Neural cell (in vitro differentiated cells): Measurements from ENCODE around the gene SH3RF1. TPM values are rescaled to one million over a fixed set of nuclear protein-coding genes. Genes with fewer than 3 reads are reported as not detected.

ENCODE experiments used
- H2AFZ ChIP-seq: fragments of 200-600, 300-800 bp; sonication (generic), shearing (Covaris generic); 2 replicates; pipeline ENCODE4 v1.6.0; 2014; ENCODE audit warnings: low read depth, mild to moderate bottlenecking, antibody characterized with exemption, low read length, moderate library complexity
- H3F3A ChIP-seq: fragments of 200-600 bp; shearing (Covaris generic); 2 replicates; pipeline ENCODE4 v1.6.1; 2016; ENCODE audit warnings: mild to moderate bottlenecking, moderate library complexity, mixed read lengths, antibody characterized with exemption, low read length; ENCODE audit not compliant: insufficient read depth, poor library complexity, severe bottlenecking
- H3K27ac ChIP-seq: fragments of 200-600, 300-800 bp; sonication (generic), shearing (Covaris generic); 2 replicates; pipeline ENCODE4 v1.5.1; 2014; ENCODE audit warnings: mild to moderate bottlenecking, low read length, moderate library complexity
- H3K27me3 ChIP-seq: fragments of 300-800, 200-600 bp; sonication (generic), shearing (Covaris generic); 2 replicates; pipeline ENCODE4 v1.6.0; 2014; ENCODE audit warnings: mild to moderate bottlenecking, low read depth, low read length, moderate library complexity; ENCODE audit not compliant: insufficient read depth
- H3K36me3 ChIP-seq: fragments of 300-800, 200-600 bp; sonication (generic), shearing (Covaris generic); 2 replicates; pipeline ENCODE4 v1.5.1; 2014; ENCODE audit warnings: mild to moderate bottlenecking, antibody characterized with exemption, low read length, moderate library complexity; ENCODE audit not compliant: insufficient read depth
- H3K4me2 ChIP-seq: fragments of 300-800, 200-600 bp; sonication (generic), shearing (Covaris generic); 2 replicates; pipeline ENCODE4 v1.6.0; 2014; ENCODE audit warnings: mild to moderate bottlenecking, low read length
- H3K4me3 ChIP-seq: fragments of 300-800, 200-600 bp; sonication (generic), shearing (Covaris generic); 2 replicates; pipeline ENCODE4 v1.5.1; 2014; ENCODE audit warnings: mild to moderate bottlenecking, low read length, moderate library complexity
- H3K79me2 ChIP-seq: fragments of 200-600 bp; shearing (Covaris generic); replicated peaks from 2 replicates; pipeline ENCODE4 v1.6.0; 2014; ENCODE audit warnings: mild to moderate bottlenecking, low read length, moderate library complexity; ENCODE audit not compliant: insufficient read depth
- H3K9ac ChIP-seq: fragments of 300-800, 200-600 bp; sonication (generic), shearing (Covaris generic); 2 replicates; pipeline ENCODE4 v1.6.1; 2016; ENCODE audit warnings: mild to moderate bottlenecking, low read length, mixed read lengths
- H3K9me2 ChIP-seq: fragments of 200-600 bp; shearing (Covaris generic); 2 replicates; pipeline ENCODE4 v1.6.1; 2016; ENCODE audit warnings: mild to moderate bottlenecking, low read length, mixed read lengths; ENCODE audit not compliant: insufficient read depth
- H3K9me3 ChIP-seq: fragments of 200-600, 300-800 bp; sonication (generic), shearing (Covaris generic); 2 replicates; pipeline ENCODE4 v1.6.1; 2016; ENCODE audit warnings: mild to moderate bottlenecking, mixed run types, low read length, moderate library complexity, mixed read lengths
- H4K20me1 ChIP-seq: fragments of 200-600 bp; shearing (Covaris generic); 2 replicates; pipeline ENCODE4 v1.6.1; 2016; ENCODE audit warnings: mild to moderate bottlenecking, mixed run types; ENCODE audit not compliant: insufficient read depth
- CTCF ChIP-seq: fragments of 450-650 bp; IDR thresholded peaks from 2 replicates; pipeline ENCODE4 v1.5.1; 2014; ENCODE audit warnings: antibody characterized with exemption, mild to moderate bottlenecking, moderate library complexity; ENCODE audit not compliant: poor library complexity, severe bottlenecking
- EP300 ChIP-seq: fragments of 450-650 bp; conservative IDR thresholded peaks from 2 replicates; pipeline ENCODE4 v1.6.1; 2014; ENCODE audit warnings: antibody characterized with exemption, mild to moderate bottlenecking, moderate library complexity; ENCODE audit not compliant: poor library complexity, severe bottlenecking
- EZH2 ChIP-seq: fragments of 200-600, 300-800 bp; shearing (Covaris generic), sonication (generic); IDR thresholded peaks from 2 replicates; pipeline ENCODE4 v1.6.1; 2014; ENCODE audit warnings: antibody characterized with exemption, low read length, borderline replicate concordance, mild to moderate bottlenecking; ENCODE audit not compliant: insufficient read depth, poor library complexity, severe bottlenecking
- MXI1 ChIP-seq: fragments of 450-650 bp; conservative IDR thresholded peaks from 2 replicates; pipeline ENCODE4 v1.6.1; 2014; ENCODE audit warnings: antibody characterized with exemption, mild to moderate bottlenecking; ENCODE audit not compliant: poor library complexity, severe bottlenecking
- POLR2AphosphoS5 ChIP-seq: IDR thresholded peaks from 2 replicates; pipeline ENCODE4 v1.6.1; 2012
- RAD21 ChIP-seq: fragments of 450-650 bp; conservative IDR thresholded peaks from 2 replicates; pipeline ENCODE4 v1.6.1; 2014; ENCODE audit warnings: antibody characterized with exemption, mild to moderate bottlenecking, moderate library complexity
- REST ChIP-seq: IDR thresholded peaks from 2 replicates; pipeline ENCODE4 v1.6.1; 2012; ENCODE audit warnings: borderline replicate concordance
- SMC3 ChIP-seq: fragments of 450-650 bp; conservative IDR thresholded peaks from 2 replicates; pipeline ENCODE4 v1.6.1; 2014; ENCODE audit warnings: antibody characterized with exemption, mild to moderate bottlenecking, moderate library complexity; ENCODE audit not compliant: poor library complexity
- TAF1 ChIP-seq: IDR thresholded peaks from 2 replicates; pipeline ENCODE4 v1.6.1; 2012; ENCODE audit warnings: low read depth
- polyA plus RNA-seq: library from polyadenylated mRNA; depleted of rRNA; stranded (reverse); fragments of >200 nt; gene quantifications from 2 replicates; pipeline ENCODE4 v1.2.3, GENCODE V29; 2014

SH3RF1 gene
- polyA plus RNA-seq, 1 donor from 2014 or later = 3.1 TPM

GRCh38 chr4:169108303-169108702, 162.5 kb downstream of the SH3RF1 start:
- TF ChIP-seq MXI1 (no peak), REST (no peak), CTCF (no peak), POLR2AphosphoS5 (no peak), RAD21 (no peak), TAF1 (no peak), EZH2 (no peak)

GRCh38 chr4:169107528-169107927, 163.2 kb downstream of the SH3RF1 start:
- H3K9me3 ChIP-seq = no peaks in the 10 kb centered on the region
- H3K9me2 ChIP-seq = no peaks in the 10 kb centered on the region
- no peak overlapping the region for H3K4me3 ChIP-seq
- H3K36me3 ChIP-seq = no peaks in the 10 kb centered on the region
- H3K27ac ChIP-seq = no peak overlapping the region
- no peaks in the 10 kb centered on the region for H4K20me1 ChIP-seq
- H3K4me2 ChIP-seq = no peak overlapping the region
- H3K9ac ChIP-seq = no peak overlapping the region
- no peaks in the 10 kb centered on the region for H3K27me3 ChIP-seq
- H2AFZ ChIP-seq = no peak overlapping the region
- no peak for TF ChIP-seq TAF1
- H3K79me2 ChIP-seq = no peaks in the 10 kb centered on the region
- no peaks in the 10 kb centered on the region for H3F3A ChIP-seq

More at GRCh38 chr4:169108303-169108702, 162.5 kb downstream of the SH3RF1 start:
- no peaks in the 10 kb centered on the region for H3K27me3 ChIP-seq
- H3K9me2 ChIP-seq = no peaks in the 10 kb centered on the region
- H3K9ac ChIP-seq = no peak overlapping the region
- H3K4me2 ChIP-seq = no peak overlapping the region
- no peaks in the 10 kb centered on the region for H3F3A ChIP-seq
- no peaks in the 10 kb centered on the region for H3K79me2 ChIP-seq
- no peak overlapping the region for H3K4me3 ChIP-seq
- no peaks in the 10 kb centered on the region for H3K9me3 ChIP-seq
- no peaks in the 10 kb centered on the region for H4K20me1 ChIP-seq
- H2AFZ ChIP-seq = no peak overlapping the region
- H3K27ac ChIP-seq = no peak overlapping the region
- no peaks in the 10 kb centered on the region for H3K36me3 ChIP-seq

GRCh38 chr4:169106696-169107229, 164.0 kb downstream of the SH3RF1 start:
- Histone ChIP-seq H4K20me1 (no peaks in the 10 kb centered on the region), H3K9me3 (no peaks in the 10 kb centered on the region), H3K9me2 (no peaks in the 10 kb centered on the region), H3K79me2 (no peaks in the 10 kb centered on the region), H2AFZ (no peak overlapping the region), H3K36me3 (no peaks in the 10 kb centered on the region), H3F3A (no peaks in the 10 kb centered on the region), H3K4me2 (no peak overlapping the region), H3K27me3 (no peaks in the 10 kb centered on the region), H3K9ac (no peak overlapping the region), H3K27ac (no peak overlapping the region), H3K4me3 (no peak overlapping the region)
- TF ChIP-seq EP300 = no peak
- no peak for TF ChIP-seq SMC3
- TF ChIP-seq TAF1 = no peak
- TF ChIP-seq CTCF = no peak
- TF ChIP-seq REST = no peak
- TF ChIP-seq POLR2AphosphoS5 = no peak
